HUDEP-2 (cell line): Measurements from ENCODE around the gene DYSF.
A peak's percentile ranks its signal among the peaks of the same experiment; 100 is the strongest.

Source experiments
- DNase-seq, 76 experiments: peaks; one replicate each; lab custom pipeline; 2025; ENCODE audit not compliant: unreplicated experiment in 76 of 76; lab: John Stamatoyannopoulos, UW

The DYSF gene

DNA sequence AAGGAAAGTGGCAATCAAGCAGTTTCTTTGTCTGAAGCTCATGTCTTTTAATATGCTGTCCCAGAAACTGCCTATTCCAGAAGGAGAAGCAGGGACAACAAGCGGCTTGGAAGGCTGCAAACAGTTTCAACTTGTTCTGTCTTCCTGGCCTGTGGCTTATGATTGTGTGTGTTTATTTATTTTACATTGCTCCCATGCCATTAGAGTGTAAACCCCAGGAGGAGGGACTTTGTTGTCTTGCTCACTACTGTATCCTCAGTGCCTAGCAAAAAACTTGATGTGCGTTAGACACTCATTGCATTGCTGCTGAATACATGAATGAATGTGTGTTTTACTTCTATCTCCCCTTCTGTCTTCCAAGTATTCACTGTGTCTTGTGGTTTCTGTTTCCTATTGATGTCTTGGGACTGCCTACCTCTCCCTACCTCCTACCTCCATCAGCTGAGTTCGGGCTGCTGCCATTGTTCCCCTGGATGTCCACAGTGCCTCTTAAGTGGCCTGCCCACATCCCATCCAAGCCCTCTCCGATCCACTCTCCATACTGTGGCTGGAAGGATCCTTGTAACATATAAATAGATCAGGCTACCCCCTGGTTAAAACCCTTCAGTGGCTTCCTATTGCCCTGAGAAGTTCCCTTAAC is 261.4 kb downstream of the DYSF start:
- DNase-seq, result no peak

GRCh38 chr2:71715241-71715750 is 261.9 kb downstream of the DYSF start:
- no peak for DNase-seq

DNA sequence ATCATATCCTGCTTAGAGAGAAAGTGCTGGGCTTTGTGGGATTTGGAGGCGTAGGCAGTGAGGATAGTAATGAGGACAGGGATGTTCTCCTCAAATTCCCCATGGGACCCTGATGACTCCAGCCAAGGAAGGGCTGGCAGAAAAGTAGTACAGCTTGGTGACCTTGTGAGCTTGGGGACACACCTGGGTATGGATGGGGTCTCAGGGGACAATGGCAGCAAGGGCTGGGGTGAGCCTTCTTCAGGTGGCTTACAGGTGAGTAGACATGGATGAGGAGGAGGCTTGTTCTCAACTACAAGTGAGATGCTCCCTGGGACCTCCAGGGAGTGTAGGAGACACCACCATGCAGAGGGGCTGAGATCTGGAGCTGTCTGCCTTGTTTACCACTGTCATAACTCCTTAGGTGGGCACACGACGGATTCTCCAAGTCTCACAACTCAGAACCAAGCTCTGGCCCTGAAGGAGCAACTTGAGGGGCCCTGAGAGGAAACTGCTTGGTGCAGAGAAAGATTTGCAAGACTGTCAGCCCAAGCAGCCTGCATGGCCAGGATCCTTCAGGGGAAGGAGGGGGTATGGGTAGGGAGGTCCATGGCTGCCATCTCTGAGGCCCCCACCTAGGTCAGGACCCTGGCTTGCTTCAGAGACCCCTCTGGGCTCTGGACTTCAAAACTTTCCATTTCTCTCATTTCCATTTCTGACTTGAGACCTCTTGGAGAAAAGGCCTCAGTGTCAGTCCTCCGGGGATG is 262.8 kb downstream of the DYSF start:
- DNase-seq, result no peak

- DNase-seq, result peak in 1 of 76 experiments; percentile 2
Observed at GRCh38 chr2:71716697-71717624, 263.6 kb downstream of the DYSF start.

DNA sequence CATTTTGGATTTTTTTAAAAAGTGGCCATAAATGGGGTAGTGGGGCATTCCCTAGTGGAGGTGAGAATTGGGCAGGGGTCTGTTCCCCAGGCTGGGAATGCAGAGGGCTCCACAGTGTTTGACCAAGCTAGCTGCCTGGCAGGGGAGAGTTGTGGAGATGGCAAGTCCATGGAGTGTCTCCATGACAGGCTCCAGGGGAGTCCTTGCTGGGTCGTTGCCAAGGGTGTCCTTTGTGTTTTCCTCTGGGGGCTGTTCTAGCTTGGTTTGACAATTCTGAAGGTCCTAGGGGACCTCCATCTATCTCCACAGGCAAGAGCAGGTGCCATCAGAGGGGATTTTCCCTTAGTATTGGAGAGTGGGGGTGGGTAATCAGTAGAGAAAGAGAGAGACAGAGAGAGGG is 265.3 kb downstream of the DYSF start:
- no peak for DNase-seq

DNA sequence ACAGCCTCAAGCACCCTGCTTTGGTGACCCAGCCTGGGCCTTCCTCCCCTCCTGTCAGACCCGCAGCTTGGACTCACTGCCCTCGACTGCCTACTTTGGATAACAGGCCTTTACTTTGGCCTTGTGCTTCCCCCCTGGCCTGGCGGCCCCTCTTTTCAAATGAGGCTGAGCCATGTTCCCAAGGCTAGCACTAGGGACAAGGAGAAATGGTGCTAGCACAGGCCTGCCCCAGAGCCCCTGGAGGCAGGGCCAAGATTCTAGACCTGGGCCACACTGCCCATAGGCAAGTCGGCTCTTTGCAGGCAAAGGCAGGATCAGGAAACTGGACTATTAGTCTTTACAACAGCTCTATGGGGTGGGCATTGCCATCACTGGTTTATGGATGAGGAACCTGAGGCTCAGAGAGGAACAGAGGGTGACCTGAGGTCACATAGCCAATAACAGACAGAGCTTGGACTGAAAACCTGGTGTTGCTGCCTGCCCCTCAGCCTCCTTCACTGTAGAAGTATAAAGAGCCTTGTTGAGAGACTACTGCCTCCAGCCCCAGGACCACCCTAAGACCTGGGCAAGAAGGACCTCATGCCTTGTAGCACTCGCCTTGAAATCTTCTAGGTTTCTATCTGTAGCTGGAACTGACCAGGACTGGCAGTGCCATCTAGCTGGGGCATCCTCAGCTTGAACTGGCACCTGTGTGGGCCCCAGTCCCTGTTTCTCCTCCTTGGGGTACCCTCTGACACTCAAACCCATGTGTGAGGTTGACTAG is 266.3 kb downstream of the DYSF start:
- DNase-seq, result no peak

- DNase-seq, result no peak
Observed at GRCh38 chr2:71720283-71720560, 266.9 kb downstream of the DYSF start.

DNA sequence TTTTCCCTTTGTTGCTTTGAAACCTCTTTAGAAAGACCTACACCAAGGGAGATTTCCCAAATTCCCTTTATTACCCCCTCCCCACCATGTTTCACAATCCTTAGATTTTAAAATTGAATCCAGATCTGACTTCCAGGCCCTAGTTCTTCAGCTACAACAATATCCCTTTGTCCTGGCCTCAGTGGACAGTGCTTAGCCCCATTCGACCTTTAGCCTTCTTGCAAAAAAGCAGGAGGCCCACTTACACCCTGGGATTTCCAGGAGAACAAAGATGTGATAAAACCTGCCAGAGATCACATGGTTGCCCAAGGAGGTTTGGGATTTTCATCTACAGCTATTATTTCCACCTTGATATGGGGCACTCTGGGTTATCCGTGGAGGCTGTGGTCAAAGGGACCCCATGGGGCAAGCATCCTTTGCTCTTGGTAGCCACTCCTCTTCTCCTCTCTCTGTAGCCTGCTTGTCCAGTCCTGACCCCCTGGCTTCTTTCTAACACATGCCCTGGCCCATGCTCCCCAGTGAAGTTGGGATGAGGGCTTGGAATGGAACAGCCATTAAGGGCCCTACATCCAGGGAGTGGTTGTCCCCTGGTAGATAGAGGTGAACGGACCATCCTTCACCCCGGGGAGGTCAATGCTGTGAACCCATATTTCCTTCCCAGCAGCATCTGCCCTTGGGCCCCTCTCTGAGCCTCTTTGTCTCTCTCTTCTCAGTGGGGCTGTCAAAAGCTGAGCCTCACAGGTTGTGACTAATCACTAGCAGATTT is 267.4 kb downstream of the DYSF start:
- no peak for DNase-seq

DNA sequence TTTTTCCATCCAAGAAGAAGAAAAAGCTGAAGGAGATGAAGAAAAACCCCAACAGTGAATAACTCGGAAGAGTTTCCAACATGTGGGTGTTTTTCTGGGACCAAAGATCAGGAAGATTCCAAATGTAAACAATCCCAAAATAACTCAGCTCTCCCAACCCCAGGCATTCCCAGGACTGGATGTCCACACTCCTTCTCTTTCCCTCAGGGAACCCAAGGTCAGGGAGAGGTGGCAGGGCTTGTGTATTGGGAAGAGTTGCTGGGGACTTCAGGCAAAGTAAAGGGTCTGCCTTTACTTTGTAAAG is 268.0 kb downstream of the DYSF start:
- no peak for DNase-seq

DNA sequence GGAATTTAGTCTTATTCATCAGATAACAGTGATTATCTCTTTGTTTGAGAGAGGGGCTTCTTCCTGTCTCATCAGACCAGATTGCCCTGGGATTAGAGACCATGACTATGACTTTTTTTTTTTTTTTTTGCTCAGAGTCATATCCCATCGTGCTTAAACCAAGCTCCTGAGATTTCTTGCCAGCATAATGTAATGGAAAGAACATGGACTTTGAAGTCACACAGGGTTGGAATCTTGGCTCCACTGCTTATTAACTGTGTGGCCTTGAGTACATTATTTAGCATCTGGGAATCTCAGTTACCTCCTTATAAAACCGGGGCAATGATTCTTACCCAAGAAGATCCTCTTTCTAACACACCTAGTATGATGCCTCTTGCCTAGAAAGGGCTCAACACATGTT is 268.3 kb downstream of the DYSF start:
- DNase-seq, result no peak

GRCh38 chr2:71722286-71722685 is 268.9 kb downstream of the DYSF start:
- DNase-seq, result no peak

DNA sequence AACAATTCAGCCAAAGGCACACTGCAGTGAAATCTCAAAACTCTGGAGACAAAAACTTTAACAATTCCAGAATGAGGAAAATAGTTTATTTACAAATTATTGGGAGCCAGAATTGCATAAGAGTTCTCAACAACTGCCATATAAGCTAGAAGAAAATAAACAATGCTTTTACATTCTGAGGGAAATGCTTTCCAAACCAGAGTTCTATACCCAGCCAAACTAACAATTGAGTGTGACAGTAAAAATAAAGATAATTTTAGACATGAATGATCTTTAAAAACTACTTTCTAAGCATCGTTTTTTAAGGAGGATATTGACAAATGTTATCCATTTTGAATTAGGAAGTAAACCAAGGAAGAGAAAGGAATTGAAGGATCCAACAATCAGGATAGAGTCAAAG is 271.4 kb downstream of the DYSF start:
- DNase-seq, result no peak

GRCh38 chr2:71725836-71726235 is 272.5 kb downstream of the DYSF start:
- no peak for DNase-seq

DNA sequence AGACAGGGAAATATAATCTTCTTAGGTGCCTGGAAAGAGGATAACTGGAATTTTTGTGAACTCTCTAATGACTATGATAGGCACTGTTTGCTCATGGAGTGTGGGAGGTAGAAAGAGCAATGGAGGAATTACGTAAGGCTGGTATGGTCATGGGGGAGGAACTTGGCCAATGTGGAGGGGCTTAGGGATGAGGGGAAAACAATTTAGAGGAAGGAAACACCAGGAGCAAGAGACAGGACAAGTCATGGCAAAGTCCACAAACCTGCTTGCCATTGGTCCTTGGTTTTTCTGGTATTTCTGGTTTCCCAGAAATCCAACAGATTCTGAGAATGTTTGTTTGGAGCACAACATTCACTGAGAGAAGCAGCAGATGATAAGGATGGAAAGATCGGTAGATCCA is 274.2 kb downstream of the DYSF start:
- DNase-seq, result no peak

DNA sequence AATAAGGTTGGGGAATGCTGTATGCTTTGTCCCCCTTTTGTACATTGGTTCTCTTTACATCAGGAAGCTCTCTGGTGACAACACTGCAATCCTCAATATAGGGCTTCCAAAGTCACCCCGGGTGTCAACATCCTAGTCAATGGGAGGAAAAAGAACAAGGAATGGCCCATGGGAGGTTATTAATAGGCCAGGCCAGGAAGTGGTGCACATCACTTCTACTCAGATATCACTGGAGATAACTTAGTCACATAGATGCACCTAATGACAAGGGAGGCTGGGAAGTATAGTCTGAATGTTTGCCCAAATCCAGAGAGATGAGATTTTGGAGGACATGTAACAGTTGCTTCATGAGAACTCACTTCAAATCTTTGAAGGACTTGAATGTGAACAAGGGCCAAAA is 274.7 kb downstream of the DYSF start:
- DNase-seq, result no peak

GRCh38 chr2:71730785-71731383 is 277.5 kb downstream of the DYSF start:
- no peak for DNase-seq

DNA sequence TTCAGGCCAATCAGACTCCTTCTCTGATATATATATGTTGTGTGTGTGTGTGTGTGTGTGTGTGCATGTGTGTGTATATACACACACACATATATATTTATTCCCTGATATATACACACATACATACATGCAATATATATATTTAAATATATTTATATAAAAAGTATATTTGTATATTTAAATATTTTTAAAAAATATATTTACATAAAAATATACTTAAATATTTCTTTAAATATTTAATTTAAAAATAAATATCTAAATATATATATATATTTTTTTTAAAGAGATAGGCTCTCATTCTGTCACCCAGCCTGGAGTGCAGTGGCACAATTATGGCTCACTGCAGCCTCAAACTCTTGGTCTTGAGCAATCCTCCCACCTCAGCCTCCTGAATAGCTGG is 281.3 kb downstream of the DYSF start:
- no peak for DNase-seq

- no peak for DNase-seq
Observed at GRCh38 chr2:71735676-71736075, 282.3 kb downstream of the DYSF start.
